ENCODE measurements around the gene ETV6. TPM values are rescaled to one million over a fixed set of nuclear protein-coding genes. Genes with fewer than 3 reads are reported as not detected.

The ETV6 gene
- total RNA-seq, 2 experiments from 2014 or later, result 17.1 to 19.3 TPM

DNA sequence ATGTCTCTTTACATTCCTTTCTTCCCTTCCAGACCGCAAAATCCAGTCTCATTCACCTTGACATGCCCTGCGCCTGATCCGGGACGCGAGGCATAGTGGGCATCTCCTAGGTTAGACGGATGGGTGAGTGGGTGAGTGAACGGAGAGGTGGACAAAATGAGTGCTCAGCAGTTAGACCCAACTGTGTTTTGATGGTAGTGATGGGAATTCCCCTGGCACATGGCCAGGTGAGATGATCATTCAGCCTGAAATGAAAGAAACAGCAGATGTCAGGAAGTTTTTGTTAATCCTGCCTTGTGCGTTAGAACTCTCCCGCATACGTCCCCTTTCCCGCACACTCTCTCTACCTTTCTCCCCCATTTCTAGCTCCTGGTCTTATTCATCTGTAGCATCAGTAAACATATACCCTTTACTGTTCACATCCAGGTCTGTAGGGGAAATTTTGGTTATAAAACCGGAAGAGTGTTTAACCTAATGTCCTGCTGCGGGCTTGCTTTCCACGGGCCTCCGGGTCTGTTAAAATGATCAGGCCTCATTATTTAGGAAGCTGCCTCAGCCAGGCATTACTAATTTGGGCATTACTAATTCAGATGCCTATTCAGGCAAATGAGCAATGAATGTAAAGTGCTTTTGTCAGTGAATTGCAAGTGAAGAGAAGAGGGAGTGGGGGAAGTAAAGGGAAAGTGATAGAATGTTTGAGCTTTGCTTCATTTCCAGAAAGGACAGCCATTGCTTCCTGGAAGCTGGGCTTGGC is 172.8 kb downstream of the ETV6 start:
- Histone ChIP-seq H3K4me3 (ENCODE audit: low read depth, low read length, poor library complexity, severe bottlenecking) (peak overlapping the region; percentile 39), H3K4me1 (ENCODE audit: insufficient read depth, low read length, poor library complexity, severe bottlenecking) (peaks cover 61% of the 10 kb centered on the region), H3K27ac (ENCODE audit: low read depth, low read length, poor library complexity, severe bottlenecking) (peak overlapping the region; percentile 54), H3K36me3 (ENCODE audit: insufficient read depth, low read length) (no peaks in the 10 kb centered on the region; the same call in 1 of the 2 replicates), H3K4me2 (ENCODE audit: low read length) (peak overlapping the region; percentile 61), H2AFZ (ENCODE audit: low read length) (peak overlapping the region; percentile 29; the same call in 1 of the 2 replicates), H3K79me2 (ENCODE audit: insufficient read depth, low read depth, low read length) (no peaks in the 10 kb centered on the region), H3K9me2 (ENCODE audit: insufficient read depth, low read length) (no peaks in the 10 kb centered on the region), H3K9me3 (ENCODE audit: low read length) (no peaks in the 10 kb centered on the region), H4K20me1 (ENCODE audit: insufficient read depth, low read length) (no peaks in the 10 kb centered on the region)
- ChIA-PET CTCF (ENCODE audit: unreplicated experiment) (interaction anchor here (1.2 kb wide), 1 partner anchor 11 kb away, joined by 3 read pairs; no protein-coding TSS in a partner anchor), POLR2A (interaction anchor here (0.8 to 1.4 kb wide), 4 partner anchors 11 to 14 kb away, joined by 3 to 4 read pairs (median 4); no protein-coding TSS in a partner anchor)
- peak; percentile 42 for DNase-seq (ENCODE audit: low spot score)
- TF ChIP-seq EZH2phosphoT487 (IDR thresholded peaks at IDR 0.05; ENCODE audit: borderline replicate concordance, low read depth, low read length), result no peak
- TF ChIP-seq, protein P1, sequence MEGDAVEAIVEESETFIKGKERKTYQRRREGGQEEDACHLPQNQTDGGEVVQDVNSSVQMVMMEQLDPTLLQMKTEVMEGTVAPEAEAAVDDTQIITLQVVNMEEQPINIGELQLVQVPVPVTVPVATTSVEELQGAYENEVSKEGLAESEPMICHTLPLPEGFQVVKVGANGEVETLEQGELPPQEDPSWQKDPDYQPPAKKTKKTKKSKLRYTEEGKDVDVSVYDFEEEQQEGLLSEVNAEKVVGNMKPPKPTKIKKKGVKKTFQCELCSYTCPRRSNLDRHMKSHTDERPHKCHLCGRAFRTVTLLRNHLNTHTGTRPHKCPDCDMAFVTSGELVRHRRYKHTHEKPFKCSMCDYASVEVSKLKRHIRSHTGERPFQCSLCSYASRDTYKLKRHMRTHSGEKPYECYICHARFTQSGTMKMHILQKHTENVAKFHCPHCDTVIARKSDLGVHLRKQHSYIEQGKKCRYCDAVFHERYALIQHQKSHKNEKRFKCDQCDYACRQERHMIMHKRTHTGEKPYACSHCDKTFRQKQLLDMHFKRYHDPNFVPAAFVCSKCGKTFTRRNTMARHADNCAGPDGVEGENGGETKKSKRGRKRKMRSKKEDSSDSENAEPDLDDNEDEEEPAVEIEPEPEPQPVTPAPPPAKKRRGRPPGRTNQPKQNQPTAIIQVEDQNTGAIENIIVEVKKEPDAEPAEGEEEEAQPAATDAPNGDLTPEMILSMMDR (conservative IDR thresholded peaks at IDR 0.05; ENCODE audit: low read length), result no peak
- intact Hi-C loops (cut with micrococcal nuclease; ENCODE audit: unreplicated experiment), result no loop called here
- no TSS peak for BruUV-seq (replicated peaks)

DNA sequence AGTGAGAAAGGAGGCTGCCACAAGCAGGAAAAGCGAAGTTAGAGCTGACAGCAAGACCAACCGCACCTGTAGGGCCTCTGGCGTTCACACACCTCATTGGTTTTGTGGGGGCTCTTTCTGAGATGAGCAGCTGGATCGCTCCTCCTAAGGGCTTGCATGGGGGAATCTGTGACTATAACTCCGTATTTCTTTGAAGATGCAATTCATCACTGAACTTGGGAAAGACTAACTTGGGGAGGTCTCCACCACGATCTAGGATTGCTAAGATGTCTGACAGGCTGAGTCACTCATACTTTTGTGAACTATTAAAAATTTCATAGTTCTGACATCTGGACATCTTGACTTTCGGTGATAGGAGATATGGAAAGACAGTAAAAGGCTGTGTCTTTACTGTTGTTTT is 173.6 kb downstream of the ETV6 start:
- POLR2A ChIA-PET, result interaction anchor here (0.7 to 1.2 kb wide), 3 partner anchors 13 to 55 kb away, joined by 3 to 4 read pairs (median 4); no protein-coding TSS in a partner anchor
- Histone ChIP-seq H3K4me1 (ENCODE audit: insufficient read depth, low read length, poor library complexity, severe bottlenecking) (peaks cover 65% of the 10 kb centered on the region), H3K4me2 (ENCODE audit: low read length) (peak overlapping the region; percentile 61), H4K20me1 (ENCODE audit: insufficient read depth, low read length) (no peaks in the 10 kb centered on the region), H3K9me2 (ENCODE audit: insufficient read depth, low read length) (no peaks in the 10 kb centered on the region), H3K4me3 (ENCODE audit: low read depth, low read length, poor library complexity, severe bottlenecking) (peak overlapping the region; percentile 39), H3K9me3 (ENCODE audit: low read length) (no peaks in the 10 kb centered on the region), H3K27ac (ENCODE audit: low read depth, low read length, poor library complexity, severe bottlenecking) (peak overlapping the region; percentile 54), H3K36me3 (ENCODE audit: insufficient read depth, low read length) (no peaks in the 10 kb centered on the region; the same call in 1 of the 2 replicates), H2AFZ (ENCODE audit: low read length) (peak overlapping the region; percentile 29; the same call in 1 of the 2 replicates), H3K79me2 (ENCODE audit: insufficient read depth, low read depth, low read length) (no peaks in the 10 kb centered on the region)
- no TSS peak for BruUV-seq (replicated peaks)
- intact Hi-C loops (cut with micrococcal nuclease; ENCODE audit: unreplicated experiment), result no loop called here
- TF ChIP-seq EZH2phosphoT487 (IDR thresholded peaks at IDR 0.05; ENCODE audit: borderline replicate concordance, low read depth, low read length), result no peak
- TF ChIP-seq, protein P1 (conservative IDR thresholded peaks at IDR 0.05; ENCODE audit: low read length), result no peak
- CTCF ChIA-PET (ENCODE audit: unreplicated experiment), result interaction anchor here (1.2 kb wide), 1 partner anchor 10 kb away, joined by 3 read pairs; no protein-coding TSS in a partner anchor
- peak; percentile 57 for DNase-seq (ENCODE audit: low spot score)

DNA sequence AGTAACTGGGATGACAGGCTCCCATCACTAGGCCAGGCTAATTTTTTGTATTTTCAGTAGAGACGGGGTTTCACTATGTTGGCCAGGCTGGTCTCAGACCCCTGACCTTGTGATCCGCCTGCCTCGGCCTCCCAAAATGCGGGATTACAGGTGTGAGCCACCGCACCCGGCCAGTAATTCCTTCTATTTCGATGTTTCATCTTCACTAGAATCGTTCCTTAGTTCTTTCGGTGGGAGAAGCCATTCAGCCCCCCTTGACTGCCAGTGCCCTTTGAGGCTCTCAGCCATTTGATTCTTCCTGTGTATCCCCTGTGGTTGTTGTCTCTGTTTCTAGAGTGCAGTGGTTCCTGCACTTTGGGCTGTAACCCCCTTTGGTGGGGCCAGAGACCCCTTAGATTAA is 174.1 kb downstream of the ETV6 start:
- intact Hi-C loops (cut with micrococcal nuclease; ENCODE audit: unreplicated experiment), result no loop called here
- H3K4me2 ChIP-seq (ENCODE audit: low read length), result peak overlapping the region; percentile 61

More for the DNA sequence above, 174.1 kb downstream of the ETV6 start:
- H3K9me3 ChIP-seq (ENCODE audit: low read length), result no peaks in the 10 kb centered on the region
- no peak overlapping the region for H2AFZ ChIP-seq (ENCODE audit: low read length)
- H3K27ac ChIP-seq (ENCODE audit: low read depth, low read length, poor library complexity, severe bottlenecking), result peak overlapping the region; percentile 54
- BruUV-seq (replicated peaks), result no TSS peak
- H3K4me3 ChIP-seq (ENCODE audit: low read depth, low read length, poor library complexity, severe bottlenecking), result no peak overlapping the region
- H4K20me1 ChIP-seq (ENCODE audit: insufficient read depth, low read length), result no peaks in the 10 kb centered on the region
- H3K9me2 ChIP-seq (ENCODE audit: insufficient read depth, low read length), result no peaks in the 10 kb centered on the region
- POLR2A ChIA-PET, result interaction anchor here (1.1 kb wide), 1 partner anchor 14 kb away, joined by 4 read pairs; no protein-coding TSS in a partner anchor
- DNase-seq (ENCODE audit: low spot score), result no peak
- no peak for TF ChIP-seq EZH2phosphoT487 (IDR thresholded peaks at IDR 0.05; ENCODE audit: borderline replicate concordance, low read depth, low read length)
- TF ChIP-seq, protein P1 (conservative IDR thresholded peaks at IDR 0.05; ENCODE audit: low read length), result no peak
- H3K79me2 ChIP-seq (ENCODE audit: insufficient read depth, low read depth, low read length), result no peaks in the 10 kb centered on the region
- peaks cover 66% of the 10 kb centered on the region for H3K4me1 ChIP-seq (ENCODE audit: insufficient read depth, low read length, poor library complexity, severe bottlenecking)
- no peaks in the 10 kb centered on the region; the same call in 1 of the 2 replicates for H3K36me3 ChIP-seq (ENCODE audit: insufficient read depth, low read length)
- CTCF ChIA-PET (ENCODE audit: unreplicated experiment), result no interaction called here
